Central memory CD8-positive, alpha-beta T cell (primary cell): ENCODE data around the gene ROR1.

Source experiments
- ATAC-seq: fragments of 150-1000 bp; cut with Tn5 transposase; replicated peaks from 2 replicates; pipeline ENCODE4 v1.10.0; 2022; ENCODE audit warnings: mild to moderate bottlenecking, moderate FRiP score, moderate number of reproducible peaks; ENCODE audit not compliant: poor library complexity, severe bottlenecking; ENCODE audit errors: extremely low read depth
- DNase-seq, 2 donors: peaks; one replicate each; pipeline ENCODE4 v3.0.0; 2021; ENCODE audit warnings: low spot score in 2 of 2
- H3K27ac Mint-ChIP-seq: one replicate; pipeline ENCODE4 v1.8.0; 2022; ENCODE audit warnings: low read depth, mild to moderate bottlenecking, moderate library complexity, mixed read lengths
- H3K27me3 Mint-ChIP-seq: one replicate; pipeline ENCODE4 v1.8.0; 2022; ENCODE audit warnings: mixed read lengths
- H3K36me3 Mint-ChIP-seq: one replicate; pipeline ENCODE4 v1.8.0; 2022; ENCODE audit warnings: mild to moderate bottlenecking, moderate library complexity, mixed read lengths; ENCODE audit not compliant: insufficient read depth
- H3K4me1 Mint-ChIP-seq: one replicate; pipeline ENCODE4 v1.8.0; 2022; ENCODE audit warnings: mixed read lengths
- H3K4me3 Mint-ChIP-seq: one replicate; pipeline ENCODE4 v1.8.0; 2022; ENCODE audit warnings: mild to moderate bottlenecking, moderate library complexity, mixed read lengths
- H3K9me3 Mint-ChIP-seq: one replicate; pipeline ENCODE4 v1.8.0; 2022; ENCODE audit warnings: mixed read lengths

ROR1 gene

GRCh38 chr1:63960326-63960725 lies 186.5 kb downstream of the ROR1 start:
- H3K27me3 Mint-ChIP-seq = peaks cover 20% of the 10 kb centered on the region
- H3K4me3 Mint-ChIP-seq = no peak overlapping the region
- no peaks in the 10 kb centered on the region for H3K4me1 Mint-ChIP-seq
- no peaks in the 10 kb centered on the region for H3K9me3 Mint-ChIP-seq
- DNase-seq (no peak), ATAC-seq (no peak)
- no peaks in the 10 kb centered on the region for H3K36me3 Mint-ChIP-seq
- H3K27ac Mint-ChIP-seq = no peak overlapping the region

- no peaks in the 10 kb centered on the region for H3K4me1 Mint-ChIP-seq
- H3K27me3 Mint-ChIP-seq = peaks cover 54% of the 10 kb centered on the region
- DNase-seq (no peak), ATAC-seq (no peak)
- no peaks in the 10 kb centered on the region for H3K9me3 Mint-ChIP-seq
- H3K27ac Mint-ChIP-seq = no peak overlapping the region
- H3K36me3 Mint-ChIP-seq = no peaks in the 10 kb centered on the region
- no peak overlapping the region for H3K4me3 Mint-ChIP-seq
Measured at GRCh38 chr1:63966016-63966415, 192.2 kb downstream of the ROR1 start.

GRCh38 chr1:63967901-63968300 lies 194.1 kb downstream of the ROR1 start:
- Mint-ChIP-seq H3K27me3 (peaks cover 44% of the 10 kb centered on the region), H3K9me3 (no peaks in the 10 kb centered on the region)
- no peak for DNase-seq

GRCh38 chr1:63968663-63969440 lies 195.0 kb downstream of the ROR1 start:
- H3K4me1 Mint-ChIP-seq = no peaks in the 10 kb centered on the region
- no peaks in the 10 kb centered on the region for H3K9me3 Mint-ChIP-seq
- no peak overlapping the region for H3K4me3 Mint-ChIP-seq
- peaks cover 50% of the 10 kb centered on the region for H3K27me3 Mint-ChIP-seq
- ATAC-seq (no peak), DNase-seq (no peak)
- no peaks in the 10 kb centered on the region for H3K36me3 Mint-ChIP-seq
- no peak overlapping the region for H3K27ac Mint-ChIP-seq

More at GRCh38 chr1:63967901-63968300, 194.1 kb downstream of the ROR1 start:
- Mint-ChIP-seq H3K27ac (no peak overlapping the region), H3K4me3 (no peak overlapping the region), H3K4me1 (no peaks in the 10 kb centered on the region), H3K36me3 (no peaks in the 10 kb centered on the region)
- ATAC-seq = no peak

GRCh38 chr1:63969441-63969901 lies 195.7 kb downstream of the ROR1 start:
- DNase-seq = no peak
- Mint-ChIP-seq H3K4me3 (no peak overlapping the region), H3K9me3 (no peaks in the 10 kb centered on the region), H3K4me1 (no peaks in the 10 kb centered on the region), H3K27ac (no peak overlapping the region), H3K36me3 (no peaks in the 10 kb centered on the region), H3K27me3 (peaks cover 50% of the 10 kb centered on the region)
- no peak for ATAC-seq

- peaks cover 45% of the 10 kb centered on the region for H3K27me3 Mint-ChIP-seq
Measured at GRCh38 chr1:63971557-63971956, 197.7 kb downstream of the ROR1 start.

GRCh38 chr1:63973005-63973419 lies 199.2 kb downstream of the ROR1 start:
- H3K27ac Mint-ChIP-seq = no peak overlapping the region
- ATAC-seq (no peak), DNase-seq (no peak)
- no peak overlapping the region for H3K4me3 Mint-ChIP-seq
- H3K4me1 Mint-ChIP-seq = no peaks in the 10 kb centered on the region
- no peaks in the 10 kb centered on the region for H3K36me3 Mint-ChIP-seq
- peaks cover 37% of the 10 kb centered on the region for H3K27me3 Mint-ChIP-seq
- H3K9me3 Mint-ChIP-seq = no peaks in the 10 kb centered on the region

More at GRCh38 chr1:63971557-63971956, 197.7 kb downstream of the ROR1 start:
- no peaks in the 10 kb centered on the region for H3K9me3 Mint-ChIP-seq
- H3K4me1 Mint-ChIP-seq = no peaks in the 10 kb centered on the region
- H3K4me3 Mint-ChIP-seq = no peak overlapping the region
- no peaks in the 10 kb centered on the region for H3K36me3 Mint-ChIP-seq
- H3K27ac Mint-ChIP-seq = no peak overlapping the region
- ATAC-seq (no peak), DNase-seq (no peak)

GRCh38 chr1:63974966-63975365 lies 201.1 kb downstream of the ROR1 start:
- DNase-seq (no peak), ATAC-seq (no peak)
- Mint-ChIP-seq H3K4me3 (no peak overlapping the region), H3K4me1 (no peaks in the 10 kb centered on the region), H3K9me3 (no peaks in the 10 kb centered on the region), H3K36me3 (no peaks in the 10 kb centered on the region), H3K27me3 (peaks cover 40% of the 10 kb centered on the region), H3K27ac (no peak overlapping the region)

GRCh38 chr1:63975481-63975880 lies 201.7 kb downstream of the ROR1 start:
- Mint-ChIP-seq H3K9me3 (no peaks in the 10 kb centered on the region), H3K4me1 (no peaks in the 10 kb centered on the region), H3K4me3 (no peak overlapping the region), H3K36me3 (no peaks in the 10 kb centered on the region), H3K27me3 (peaks cover 38% of the 10 kb centered on the region), H3K27ac (no peak overlapping the region)
- DNase-seq (no peak), ATAC-seq (no peak)

- H3K4me1 Mint-ChIP-seq = no peaks in the 10 kb centered on the region
- H3K27ac Mint-ChIP-seq = no peak overlapping the region
- ATAC-seq = no peak
- H3K27me3 Mint-ChIP-seq = peaks cover 38% of the 10 kb centered on the region
- no peaks in the 10 kb centered on the region for H3K36me3 Mint-ChIP-seq
- no peak overlapping the region for H3K4me3 Mint-ChIP-seq
- no peak for DNase-seq
- no peaks in the 10 kb centered on the region for H3K9me3 Mint-ChIP-seq
Measured at GRCh38 chr1:63976006-63976405, 202.2 kb downstream of the ROR1 start.

GRCh38 chr1:63977466-63977865 lies 203.6 kb downstream of the ROR1 start:
- Mint-ChIP-seq H3K4me3 (no peak overlapping the region), H3K4me1 (no peaks in the 10 kb centered on the region), H3K27ac (no peak overlapping the region), H3K27me3 (peaks cover 34% of the 10 kb centered on the region), H3K36me3 (no peaks in the 10 kb centered on the region), H3K9me3 (no peaks in the 10 kb centered on the region)
- ATAC-seq (no peak), DNase-seq (no peak)

GRCh38 chr1:63980740-63981407 lies 207.1 kb downstream of the ROR1 start:
- DNase-seq = no peak
- Mint-ChIP-seq H3K4me3 (no peak overlapping the region), H3K4me1 (no peaks in the 10 kb centered on the region), H3K27me3 (peaks cover 23% of the 10 kb centered on the region), H3K36me3 (no peaks in the 10 kb centered on the region), H3K27ac (no peak overlapping the region), H3K9me3 (no peaks in the 10 kb centered on the region)
- ATAC-seq = no peak

- Mint-ChIP-seq H3K4me1 (no peaks in the 10 kb centered on the region), H3K36me3 (no peaks in the 10 kb centered on the region), H3K4me3 (no peak overlapping the region), H3K9me3 (no peaks in the 10 kb centered on the region), H3K27ac (no peak overlapping the region), H3K27me3 (peaks cover 23% of the 10 kb centered on the region)
- DNase-seq = no peak
- ATAC-seq = no peak
Measured at GRCh38 chr1:63981408-63981773, 207.6 kb downstream of the ROR1 start.
